RWPE1 (cell line): ENCODE measurements around the gene NAA50.

Experiments
- CTCF ChIA-PET: fragments of 350-600 bp; sonication (Branson Sonifier 250); formaldehyde crosslinking; extraction: SDS; loops from one replicate; lab custom pipeline; 2021; lab: Yijun Ruan, JAX
- POLR2A ChIA-PET: fragments of 400-600 bp; formaldehyde crosslinking; extraction: SDS; loops from one replicate; lab custom pipeline; 2020; ENCODE audit warnings: antibody characterized with exemption; ENCODE audit not compliant: low non-redundant PET; lab: Yijun Ruan, JAX
- DNase-seq: peaks from one replicate; pipeline ENCODE4 v3.0.0; 2012; ENCODE audit warnings: low spot score
- H3K27ac ChIP-seq: fragments of 450-650 bp; 2 replicates; pipeline ENCODE4 v1.5.1; 2017
- TF ChIP-seq, protein P1 (sequence below): fragments of 450-650 bp; conservative IDR thresholded peaks from 2 replicates; pipeline ENCODE4 v1.5.1; 2017; ENCODE audit warnings: low read depth, mild to moderate bottlenecking

NAA50 gene

DNA sequence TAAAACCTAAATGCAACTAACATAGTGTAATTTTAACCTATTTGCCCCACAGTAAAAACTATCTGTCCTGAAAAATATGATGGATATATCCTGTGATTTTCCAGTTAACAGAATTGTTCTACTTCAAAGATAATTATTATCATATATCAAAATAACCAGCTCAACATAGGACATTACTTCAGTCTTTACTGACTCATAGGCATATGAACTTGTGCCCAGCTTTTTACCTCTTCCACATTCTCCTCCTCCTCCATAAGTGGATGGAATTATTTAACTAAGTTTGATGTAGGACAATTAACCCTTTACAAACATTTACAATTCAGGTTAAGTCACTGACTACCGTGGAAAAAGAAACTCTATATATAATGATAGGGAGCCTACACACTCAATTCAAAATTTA lies 26.8 kb downstream of the NAA50 start:
- H3K27ac ChIP-seq, result no peak overlapping the region
- TF ChIP-seq, protein P1, sequence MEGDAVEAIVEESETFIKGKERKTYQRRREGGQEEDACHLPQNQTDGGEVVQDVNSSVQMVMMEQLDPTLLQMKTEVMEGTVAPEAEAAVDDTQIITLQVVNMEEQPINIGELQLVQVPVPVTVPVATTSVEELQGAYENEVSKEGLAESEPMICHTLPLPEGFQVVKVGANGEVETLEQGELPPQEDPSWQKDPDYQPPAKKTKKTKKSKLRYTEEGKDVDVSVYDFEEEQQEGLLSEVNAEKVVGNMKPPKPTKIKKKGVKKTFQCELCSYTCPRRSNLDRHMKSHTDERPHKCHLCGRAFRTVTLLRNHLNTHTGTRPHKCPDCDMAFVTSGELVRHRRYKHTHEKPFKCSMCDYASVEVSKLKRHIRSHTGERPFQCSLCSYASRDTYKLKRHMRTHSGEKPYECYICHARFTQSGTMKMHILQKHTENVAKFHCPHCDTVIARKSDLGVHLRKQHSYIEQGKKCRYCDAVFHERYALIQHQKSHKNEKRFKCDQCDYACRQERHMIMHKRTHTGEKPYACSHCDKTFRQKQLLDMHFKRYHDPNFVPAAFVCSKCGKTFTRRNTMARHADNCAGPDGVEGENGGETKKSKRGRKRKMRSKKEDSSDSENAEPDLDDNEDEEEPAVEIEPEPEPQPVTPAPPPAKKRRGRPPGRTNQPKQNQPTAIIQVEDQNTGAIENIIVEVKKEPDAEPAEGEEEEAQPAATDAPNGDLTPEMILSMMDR, result no peak
- ChIA-PET CTCF (interaction anchor here (0.6 kb wide), 1 partner anchor 41 kb away, joined by 5 read pairs; no protein-coding TSS in a partner anchor), POLR2A (no interaction called here)
- no peak for DNase-seq

DNA sequence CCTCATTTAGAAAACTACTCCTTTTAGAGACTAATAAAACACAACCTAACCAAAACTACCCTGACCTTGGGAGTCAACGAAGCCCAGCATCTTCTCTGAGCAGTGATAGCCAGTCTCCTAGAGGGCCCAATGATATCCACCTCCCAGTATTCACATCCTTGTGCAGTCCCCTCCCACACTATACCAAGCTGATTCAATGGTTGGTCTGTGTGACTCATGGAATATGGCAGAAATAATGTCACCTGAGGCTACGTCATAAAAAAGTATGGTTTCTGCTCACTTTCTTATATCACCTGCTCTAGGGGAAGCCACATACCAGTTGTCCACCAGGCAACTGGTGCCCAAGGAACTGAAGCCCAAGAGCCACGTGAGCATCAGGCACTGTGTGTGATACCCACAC lies 28.2 kb downstream of the NAA50 start:
- ChIA-PET POLR2A (no interaction called here), CTCF (no interaction called here)
- H3K27ac ChIP-seq, result no peak overlapping the region
- TF ChIP-seq, protein P1, result no peak
- no peak for DNase-seq

DNA sequence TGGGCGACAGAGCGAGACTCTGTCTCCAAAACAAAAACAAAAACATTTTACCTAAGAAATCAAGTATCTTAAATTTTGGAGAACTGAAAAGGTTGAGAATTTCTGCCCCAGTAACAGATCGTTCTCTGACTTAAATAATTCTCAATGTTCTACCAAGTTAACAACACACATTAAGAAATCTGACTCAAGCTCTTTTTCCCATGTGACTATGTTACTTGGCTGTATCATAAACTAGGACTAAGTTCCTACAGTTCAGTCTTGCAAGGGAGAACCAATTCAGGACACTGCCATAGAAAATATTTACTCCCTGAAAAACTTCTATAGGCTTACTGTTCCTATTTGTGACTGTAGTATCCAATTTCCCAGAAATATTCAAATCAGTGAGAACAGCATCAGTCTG lies 28.7 kb downstream of the NAA50 start:
- POLR2A ChIA-PET, result no interaction called here

DNA sequence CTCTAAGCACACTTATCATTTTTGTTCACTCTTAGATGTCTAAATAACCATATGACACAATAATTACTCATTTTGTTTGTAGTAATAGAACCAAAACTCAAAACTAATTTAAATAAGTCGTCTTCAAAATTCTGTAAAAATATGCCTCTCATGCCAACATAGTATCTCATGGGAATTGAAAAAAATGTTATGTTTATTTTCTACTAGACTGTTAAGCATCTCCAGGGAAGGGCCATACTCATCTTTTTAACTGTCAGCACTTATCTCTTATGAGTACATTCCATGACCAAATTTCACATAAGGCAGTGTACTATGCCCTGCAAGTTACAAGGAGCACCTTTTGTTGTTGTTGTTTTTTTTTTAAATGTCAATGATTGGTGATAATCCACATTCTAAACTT lies 31.3 kb downstream of the NAA50 start:
- ChIA-PET POLR2A (no interaction called here), CTCF (no interaction called here)
- TF ChIP-seq, protein P1, result no peak
- DNase-seq, result no peak
- H3K27ac ChIP-seq, result no peak overlapping the region

More for the DNA sequence above, 28.7 kb downstream of the NAA50 start:
- H3K27ac ChIP-seq, result no peak overlapping the region
- CTCF ChIA-PET, result no interaction called here
- TF ChIP-seq, protein P1, result no peak
- DNase-seq, result no peak

DNA sequence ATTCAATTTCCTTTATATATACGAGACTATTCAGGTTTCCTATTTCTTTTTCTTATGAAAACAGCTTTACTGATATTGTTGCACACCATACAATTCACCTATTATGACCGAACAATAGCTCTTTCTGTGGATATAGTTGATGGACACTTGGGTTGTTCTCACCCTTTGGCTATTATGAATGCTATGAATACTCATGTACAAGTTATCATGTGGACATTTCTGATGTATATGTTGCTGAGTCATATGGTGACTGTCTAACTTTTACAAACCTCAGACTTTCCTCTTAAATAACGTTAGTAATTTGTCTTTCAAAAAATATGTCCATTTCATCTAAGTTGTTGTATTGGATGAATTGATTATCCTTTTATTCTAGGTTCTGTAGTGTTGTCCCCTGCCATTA lies 33.9 kb downstream of the NAA50 start:
- TF ChIP-seq, protein P1, result no peak
- ChIA-PET CTCF (interaction anchor here (0.6 kb wide), 2 partner anchors 15 to 694 kb away, joined by 3 to 4 read pairs; no protein-coding TSS in a partner anchor), POLR2A (no interaction called here)
- no peak overlapping the region for H3K27ac ChIP-seq
- DNase-seq, result peak; percentile 8

DNA sequence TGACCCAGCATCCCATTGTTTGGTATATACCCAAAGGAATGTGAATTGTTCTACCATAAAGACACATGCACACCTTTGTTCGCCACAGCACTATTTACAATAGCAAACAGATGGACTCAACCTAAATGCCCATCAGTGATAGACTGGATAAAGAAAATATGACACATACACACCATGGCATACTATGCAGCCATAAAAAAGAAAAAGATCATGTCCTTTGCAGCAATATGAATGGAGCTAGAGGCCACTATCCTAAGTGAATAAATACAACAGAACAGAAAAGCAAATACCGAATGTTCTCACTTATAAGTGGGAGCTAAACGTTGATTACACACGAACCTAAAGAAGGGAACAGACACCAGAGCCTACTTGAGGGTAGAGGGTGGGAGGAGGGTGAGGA lies 38.2 kb downstream of the NAA50 start:
- TF ChIP-seq, protein P1, result no peak
- H3K27ac ChIP-seq, result no peak overlapping the region
- ChIA-PET CTCF (interaction anchor here (0.9 kb wide), 1 partner anchor 936 kb away, joined by 3 read pairs; no protein-coding TSS in a partner anchor), POLR2A (no interaction called here)
- no peak for DNase-seq
